Liver (tissue), 3 donors: Measurements from ENCODE around the gene THBS1.

Experiments used
- ATF3 ChIP-seq: IDR thresholded peaks from 2 replicates; pipeline ENCODE4 v1.6.1; 2016; ENCODE audit warnings: antibody characterized with exemption
- CTCF ChIP-seq: fragments of 150-350 bp; IDR thresholded peaks from 2 replicates; pipeline ENCODE4 v1.5.1; 2017; ENCODE audit warnings: improper control_type of control experiment, low read depth, low read length; ENCODE audit not compliant: missing input control
- FOXA1 ChIP-seq: IDR thresholded peaks from 2 replicates; pipeline ENCODE4 v1.6.1; 2016; ENCODE audit warnings: antibody characterized with exemption
- FOXA2 ChIP-seq: IDR thresholded peaks from 2 replicates; pipeline ENCODE4 v1.6.1; 2016; ENCODE audit warnings: antibody characterized with exemption
- GABPA ChIP-seq, 2 donors: IDR thresholded peaks in 1 of 2; conservative IDR thresholded peaks in 1 of 2; 2 replicates each; pipeline ENCODE4 v1.6.1; 2016; ENCODE audit warnings: antibody characterized with exemption in 2 of 2, mild to moderate bottlenecking in 1 of 2, moderate library complexity in 1 of 2
- MAX ChIP-seq: IDR thresholded peaks from 2 replicates; pipeline ENCODE4 v1.6.1; 2016; ENCODE audit warnings: antibody characterized with exemption
- NR2F2 ChIP-seq: IDR thresholded peaks from 2 replicates; pipeline ENCODE4 v1.6.1; 2016; ENCODE audit warnings: antibody characterized with exemption
- RAD21 ChIP-seq, 2 donors: IDR thresholded peaks; 2 replicates each; pipeline ENCODE4 v1.6.1; 2016; ENCODE audit warnings: antibody characterized with exemption in 2 of 2, mild to moderate bottlenecking in 2 of 2
- REST ChIP-seq: IDR thresholded peaks from 2 replicates; pipeline ENCODE4 v1.6.1; 2016; ENCODE audit warnings: antibody characterized with exemption, mild to moderate bottlenecking
- SP1 ChIP-seq: IDR thresholded peaks from 2 replicates; pipeline ENCODE4 v1.6.1; 2018; ENCODE audit warnings: antibody characterized with exemption, mild to moderate bottlenecking
- TAF1 ChIP-seq: conservative IDR thresholded peaks from 2 replicates; pipeline ENCODE4 v1.6.1; 2016; ENCODE audit warnings: antibody characterized with exemption, mild to moderate bottlenecking
- ZBTB33 ChIP-seq: IDR thresholded peaks from 2 replicates; pipeline ENCODE4 v1.6.1; 2016; ENCODE audit warnings: antibody characterized with exemption
- donor health status: healthy.
- donor health status: healthy.

- TF ChIP-seq CTCF = no peak
- no peak for TF ChIP-seq RAD21 (IDR thresholded peaks at IDR 0.05)
- TF ChIP-seq SP1 = no peak
- no peak for TF ChIP-seq GABPA (IDR thresholded peaks at IDR 0.05 in 1 of 2, conservative IDR thresholded peaks at IDR 0.05 in 1 of 2)
- no peak for TF ChIP-seq REST
- TF ChIP-seq TAF1 = no peak
- TF ChIP-seq ATF3 = no peak
- no peak for TF ChIP-seq ZBTB33
- TF ChIP-seq NR2F2 = no peak
- TF ChIP-seq MAX = no peak
- TF ChIP-seq FOXA1 = no peak
- TF ChIP-seq FOXA2 = no peak
These were observed 29.4 kb upstream of the THBS1 start for GRCh38 chr15:39551476-39551875.
